Astrocyte (in vitro differentiated cells and primary cell): ENCODE data around the gene TNFAIP1. TPM values are rescaled to one million over a fixed set of nuclear protein-coding genes. Genes with fewer than 3 reads are reported as not detected.

Source experiments
- DNase-seq: peaks from one replicate; pipeline ENCODE4 v3.0.0-alpha.2; 2010; ENCODE audit warnings: low read depth
- FAIRE-seq: peaks from 2 replicates; lab custom pipeline; 2011; peaks lifted over from hg19 to GRCh38; lab: Jason Lieb, UNC
- H2AFZ ChIP-seq: 2 replicates; pipeline ENCODE4 v1.6.0; 2012; ENCODE audit warnings: low read depth, low read length, inconsistent platforms
- H3K27ac ChIP-seq: 2 replicates; pipeline ENCODE4 v1.5.1; 2011; ENCODE audit warnings: low read depth, low read length, inconsistent platforms
- H3K27me3 ChIP-seq: 2 replicates; pipeline ENCODE4 v1.6.0; 2011; ENCODE audit warnings: low read length, inconsistent platforms; ENCODE audit not compliant: insufficient read depth
- H3K36me3 ChIP-seq: 2 replicates; pipeline ENCODE4 v1.5.1; 2011; ENCODE audit warnings: low read length, inconsistent platforms; ENCODE audit not compliant: insufficient read depth
- H3K4me1 ChIP-seq: 2 replicates; pipeline ENCODE4 v1.5.1; 2011; ENCODE audit warnings: low read length, inconsistent platforms; ENCODE audit not compliant: insufficient read depth
- H3K4me2 ChIP-seq: 2 replicates; pipeline ENCODE4 v1.6.0; 2012; ENCODE audit warnings: low read length, inconsistent platforms
- H3K4me3 ChIP-seq: 2 replicates; pipeline ENCODE4 v1.5.1; 2011; ENCODE audit warnings: low read depth, mild to moderate bottlenecking, low read length, inconsistent platforms; ENCODE audit not compliant: insufficient read depth
- H3K79me2 ChIP-seq: 2 replicates; pipeline ENCODE4 v1.6.0; 2012; ENCODE audit warnings: mild to moderate bottlenecking, low read length, inconsistent platforms; ENCODE audit not compliant: insufficient read depth
- H3K9ac ChIP-seq: 2 replicates; pipeline ENCODE4 v1.6.0; 2012; ENCODE audit warnings: mild to moderate bottlenecking, low read length, inconsistent platforms
- H3K9me3 ChIP-seq: 2 replicates; pipeline ENCODE4 v1.5.1; 2012; ENCODE audit warnings: low read depth, mild to moderate bottlenecking, low read length, inconsistent platforms; ENCODE audit not compliant: insufficient read depth
- H4K20me1 ChIP-seq: 2 replicates; pipeline ENCODE4 v1.6.0; 2012; ENCODE audit warnings: low read length, inconsistent platforms; ENCODE audit not compliant: insufficient read depth
- H3K27ac Mint-ChIP-seq: one replicate; pipeline ENCODE4 v1.8.0; 2021; ENCODE audit warnings: mild to moderate bottlenecking, mixed read lengths; ENCODE audit not compliant: unreplicated experiment
- H3K27me3 Mint-ChIP-seq: one replicate; pipeline ENCODE4 v1.8.0; 2021; ENCODE audit warnings: low read depth, mixed read lengths; ENCODE audit not compliant: unreplicated experiment
- H3K36me3 Mint-ChIP-seq: one replicate; pipeline ENCODE4 v1.8.0; 2021; ENCODE audit warnings: low read depth, mixed read lengths; ENCODE audit not compliant: unreplicated experiment
- H3K4me1 Mint-ChIP-seq: one replicate; pipeline ENCODE4 v1.8.0; 2021; ENCODE audit warnings: low read depth, mixed read lengths; ENCODE audit not compliant: unreplicated experiment
- H3K4me3 Mint-ChIP-seq: one replicate; pipeline ENCODE4 v1.8.0; 2021; ENCODE audit warnings: mild to moderate bottlenecking, moderate library complexity, mixed read lengths; ENCODE audit not compliant: unreplicated experiment
- H3K9me3 Mint-ChIP-seq: one replicate; pipeline ENCODE4 v1.8.0; 2021; ENCODE audit warnings: mild to moderate bottlenecking, mixed read lengths; ENCODE audit not compliant: unreplicated experiment
- CTCF ChIP-seq: IDR thresholded peaks from 2 replicates; pipeline ENCODE4 v1.5.1; 2011; ENCODE audit warnings: low read depth, mild to moderate bottlenecking, inconsistent platforms, low read length, moderate library complexity; ENCODE audit not compliant: insufficient read depth
- EZH2 ChIP-seq: IDR thresholded peaks from 2 replicates; pipeline ENCODE4 v1.6.1; 2012; ENCODE audit warnings: mild to moderate bottlenecking, low read length, inconsistent platforms; ENCODE audit not compliant: insufficient read depth
- total RNA-seq: library from RNA; stranded (reverse); gene quantifications from 2 replicates; pipeline ENCODE4 v1.2.1, GENCODE V29; 2021

TNFAIP1 gene
- total RNA-seq, 1 donor from 2014 or later: 100 TPM

GRCh38 chr17:28325211-28325610, 10.3 kb upstream of the TNFAIP1 start:
- H3K27ac ChIP-seq: no peak overlapping the region
- Mint-ChIP-seq H3K27ac (no peak overlapping the region), H3K27me3 (no peaks in the 10 kb centered on the region), H3K36me3 (peaks cover 13% of the 10 kb centered on the region), H3K9me3 (no peaks in the 10 kb centered on the region), H3K4me1 (peaks cover 12% of the 10 kb centered on the region), H3K4me3 (no peak overlapping the region)
- peaks cover 14% of the 10 kb centered on the region for H3K36me3 ChIP-seq
- H3K4me2 ChIP-seq: no peak overlapping the region
- no peaks in the 10 kb centered on the region for H3K9me3 ChIP-seq
- peaks cover 19% of the 10 kb centered on the region for H4K20me1 ChIP-seq
- peaks cover 28% of the 10 kb centered on the region for H3K79me2 ChIP-seq
- H2AFZ ChIP-seq: no peak overlapping the region
- no peaks in the 10 kb centered on the region for H3K4me1 ChIP-seq
- no peak for TF ChIP-seq CTCF
- TF ChIP-seq EZH2: no peak
- no peaks in the 10 kb centered on the region for H3K27me3 ChIP-seq
- no peak overlapping the region for H3K9ac ChIP-seq
- FAIRE-seq: no peak
- no peak for DNase-seq
- H3K4me3 ChIP-seq: no peak overlapping the region

GRCh38 chr17:28326114-28326513, 9.4 kb upstream of the TNFAIP1 start:
- H3K9me3 Mint-ChIP-seq: no peaks in the 10 kb centered on the region
- FAIRE-seq (no peak), DNase-seq (no peak)
- no peak overlapping the region for H3K27ac ChIP-seq
- H3K27ac Mint-ChIP-seq: no peak overlapping the region
- H3K4me1 ChIP-seq: no peaks in the 10 kb centered on the region
- H3K4me3 ChIP-seq: no peak overlapping the region
- H4K20me1 ChIP-seq: peaks cover 27% of the 10 kb centered on the region
- H3K36me3 Mint-ChIP-seq: peaks cover 14% of the 10 kb centered on the region
- H3K4me1 Mint-ChIP-seq: peaks cover 12% of the 10 kb centered on the region
- H2AFZ ChIP-seq: no peak overlapping the region
- no peaks in the 10 kb centered on the region for H3K9me3 ChIP-seq
- H3K27me3 ChIP-seq: no peaks in the 10 kb centered on the region
- TF ChIP-seq CTCF (no peak), EZH2 (no peak)
- no peak overlapping the region for H3K4me2 ChIP-seq
- H3K36me3 ChIP-seq: peaks cover 14% of the 10 kb centered on the region
- H3K27me3 Mint-ChIP-seq: no peaks in the 10 kb centered on the region
- no peak overlapping the region for H3K4me3 Mint-ChIP-seq
- H3K9ac ChIP-seq: no peak overlapping the region
- H3K79me2 ChIP-seq: peaks cover 24% of the 10 kb centered on the region

GRCh38 chr17:28327031-28327607, 8.4 kb upstream of the TNFAIP1 start:
- H3K27me3 ChIP-seq: no peaks in the 10 kb centered on the region
- no peak overlapping the region for H3K4me3 Mint-ChIP-seq
- H3K4me3 ChIP-seq: no peak overlapping the region
- peaks cover 22% of the 10 kb centered on the region for H3K79me2 ChIP-seq
- no peak overlapping the region for H3K27ac Mint-ChIP-seq
- peaks cover 20% of the 10 kb centered on the region for H3K36me3 Mint-ChIP-seq
- no peak for TF ChIP-seq CTCF
- TF ChIP-seq EZH2: no peak
- peaks cover 37% of the 10 kb centered on the region for H4K20me1 ChIP-seq
- no peaks in the 10 kb centered on the region for H3K9me3 ChIP-seq
- FAIRE-seq (no peak), DNase-seq (no peak)
- peaks cover 12% of the 10 kb centered on the region for H3K4me1 Mint-ChIP-seq
- H2AFZ ChIP-seq: no peak overlapping the region
- no peak overlapping the region for H3K9ac ChIP-seq
- no peaks in the 10 kb centered on the region for H3K27me3 Mint-ChIP-seq
- no peak overlapping the region for H3K27ac ChIP-seq
- no peak overlapping the region for H3K4me2 ChIP-seq
- no peaks in the 10 kb centered on the region for H3K4me1 ChIP-seq
- H3K36me3 ChIP-seq: peaks cover 14% of the 10 kb centered on the region
- no peaks in the 10 kb centered on the region for H3K9me3 Mint-ChIP-seq
